Psoas muscle (tissue), 8 donors: ENCODE measurements around the gene ODAD3. TPM values are rescaled to one million over a fixed set of nuclear protein-coding genes. Genes with fewer than 3 reads are reported as not detected.

ENCODE experiments used
- ATAC-seq, 4 donors: fragments of 200-7000 bp; cut with Tn5 transposase; one replicate each; pipeline ENCODE4 v1.9.1; 2020; ENCODE audit warnings: moderate library complexity in 3 of 4, mild to moderate bottlenecking in 2 of 4
- DNase-seq, 2 donors: peaks; one replicate each; pipeline ENCODE4 v3.0.0-alpha.2; 2020
- H3K27ac ChIP-seq: fragments of 200-600 bp; one replicate; pipeline ENCODE4 v1.8.0; 2022
- H3K27me3 ChIP-seq, 3 donors: fragments of 200-600 bp in 1 of 3; one replicate each; pipeline versions ENCODE4 v1.6.1 to v1.8.0; 2013 to 2022; ENCODE audit warnings: low read length in 2 of 3, mild to moderate bottlenecking in 2 of 3, moderate library complexity in 1 of 3; ENCODE audit not compliant: insufficient read depth in 3 of 3
- H3K36me3 ChIP-seq, 2 donors: fragments of 200-600 bp in 1 of 2; one replicate each; pipeline versions ENCODE4 v1.6.1 to v1.8.0; 2013 to 2022; ENCODE audit warnings: low read depth in 1 of 2, mild to moderate bottlenecking in 1 of 2, moderate library complexity in 1 of 2; ENCODE audit not compliant: insufficient read depth in 1 of 2
- H3K4me1 ChIP-seq: fragments of 200-600 bp; one replicate; pipeline ENCODE4 v1.8.0; 2022
- H3K4me3 ChIP-seq: fragments of 200-600 bp; one replicate; pipeline ENCODE4 v1.8.0; 2022; ENCODE audit warnings: mild to moderate bottlenecking
- H3K9me3 ChIP-seq: fragments of 200-600 bp; one replicate; pipeline ENCODE4 v1.8.0; 2022
- CTCF ChIP-seq: fragments of 200-600 bp; IDR thresholded peaks from one replicate; pipeline ENCODE4 v1.8.0; 2022; ENCODE audit warnings: antibody characterized with exemption
- WGBS, 3 donors: extraction: QIAGEN DNeasy Blood & Tissue Kit; methylation state at CpG; one replicate each; pipeline versions ENCODE4 v1.1.6 to v1.1.7; 2013; 5-methylcytosine and 5-hydroxymethylcytosine counted together
- intact Hi-C, 2 donors: fragments of 100-400 bp; cut with DNase I; formaldehyde crosslinking; loops; one replicate each; pipeline versions ENCODE4 v1.11.0 to v1.14.2; 2022
- polyA plus RNA-seq, 3 donors: library from polyadenylated mRNA; stranded (reverse); fragments of 200-250 nt; gene quantifications; one replicate each; pipeline ENCODE4 v1.2.3, GENCODE V29; 2013
- total RNA-seq, 4 donors: library from RNA; stranded (reverse); fragmentation: NEBNext Ultra II Directional in 2 of 4; extraction: Animal tissue kit (Norgen Biotek cat#: 25700) in 2 of 4; gene quantifications; one replicate each; pipeline versions ENCODE4 v1.2.1 to v1.2.4, GENCODE V29; 2021 to 2023
- donor health status: healthy with polysubstance abuse.
- donor health status: DM: no; HTN: no; CAD: no; lungs with moderate emphysema.
- donor health status: Bipolar disorder and iron deficiency.
- donor health status: healthy.
- donor health status: DM: yes; HTN: yes; CAD: no.
- donor health status: DM: no; HTN: no; CAD: no.
- donor health status: DM: no; HTN: no; CAD: no.
- donor health status: DM: yes; HTN: yes; CAD: no.

The ODAD3 gene
- total and polyA plus RNA-seq, 7 donors = 0.09 to 0.87 (median 0.17) TPM; not detected in 2

- H3K4me3 ChIP-seq = no peak overlapping the region
- TF ChIP-seq CTCF = no peak
- intact Hi-C loops = no loop called here
- DNase-seq = no peak
- no peak overlapping the region for H3K27ac ChIP-seq
- H3K27me3 ChIP-seq = peaks cover 0 to 8% (median 3%) of the 10 kb centered on the region in 3 donors
- ATAC-seq = no peak
- WGBS, 3 donors = 79 to 83% (median 80%) methylated on average over 9 of the region's 9 CpGs
- H3K36me3 ChIP-seq = no peaks in the 10 kb centered on the region
- no peaks in the 10 kb centered on the region for H3K4me1 ChIP-seq
- no peaks in the 10 kb centered on the region for H3K9me3 ChIP-seq
Measured at GRCh38 chr19:11401808-11402543, 32.9 kb downstream of the ODAD3 start.

GRCh38 chr19:11400798-11401197, 34.1 kb downstream of the ODAD3 start:
- Histone ChIP-seq H3K36me3 (no peaks in the 10 kb centered on the region), H3K27ac (no peak overlapping the region), H3K4me3 (no peak overlapping the region), H3K27me3 (peaks cover 0 to under 1% (median 0%) of the 10 kb centered on the region in 3 donors), H3K4me1 (no peaks in the 10 kb centered on the region), H3K9me3 (no peaks in the 10 kb centered on the region)
- 71 to 88% (median 85%) methylated on average over 1 of the region's 1 CpG for WGBS, 3 donors
- TF ChIP-seq CTCF = no peak
- intact Hi-C loops = no loop called here
- DNase-seq = no peak
- no peak for ATAC-seq

GRCh38 chr19:11399667-11400066, 35.3 kb downstream of the ODAD3 start:
- Histone ChIP-seq H3K4me1 (no peaks in the 10 kb centered on the region), H3K27me3 (peaks cover 0 to 8% (median 0%) of the 10 kb centered on the region in 3 donors), H3K36me3 (no peaks in the 10 kb centered on the region), H3K27ac (no peak overlapping the region), H3K9me3 (no peaks in the 10 kb centered on the region), H3K4me3 (no peak overlapping the region)
- no peak for TF ChIP-seq CTCF
- WGBS, 3 donors = 86 to 93% (median 90%) methylated on average over 9 of the region's 9 CpGs
- intact Hi-C loops = no loop called here
- DNase-seq (no peak), ATAC-seq (no peak)

GRCh38 chr19:11397089-11397610, 37.8 kb downstream of the ODAD3 start:
- DNase-seq (no peak), ATAC-seq (no peak)
- Histone ChIP-seq H3K27ac (no peak overlapping the region), H3K27me3 (peaks cover 0 to 8% (median 7%) of the 10 kb centered on the region in 3 donors), H3K4me3 (no peak overlapping the region), H3K9me3 (no peaks in the 10 kb centered on the region), H3K36me3 (no peaks in the 10 kb centered on the region), H3K4me1 (no peaks in the 10 kb centered on the region)
- intact Hi-C loops = no loop called here
- no peak for TF ChIP-seq CTCF
- WGBS, 3 donors = 84 to 86% (median 85%) methylated on average over 20 to 22 of the region's 22 CpGs
